K562 (cell line): ENCODE results near the gene RASIP1. TPM values are rescaled to one million over a fixed set of nuclear protein-coding genes. Genes with fewer than 3 reads are reported as not detected.

Experiments
- ATF2 ChIP-seq: sonication (generic); formaldehyde crosslinking; IDR thresholded peaks from 2 replicates; pipeline ENCODE4 v1.8.1; 2022; ENCODE audit warnings: missing genetic modification reagents
- ATF3 ChIP-seq, 2 experiments: fragments of 450-650 bp in 1 of 2; sonication (generic) in 1 of 2; formaldehyde crosslinking in 1 of 2; IDR thresholded peaks in 1 of 2; conservative IDR thresholded peaks in 1 of 2; 2 replicates each; pipeline versions ENCODE4 v1.6.1 to v1.8.1; 2016 to 2023; ENCODE audit warnings: mild to moderate bottlenecking in 2 of 2, moderate library complexity in 2 of 2, inconsistent platforms in 1 of 2, missing genetic modification reagents in 1 of 2
- ATF7 ChIP-seq: fragments of 450-650 bp; IDR thresholded peaks from 2 replicates; pipeline ENCODE4 v1.7.1; 2014; ENCODE audit warnings: mild to moderate bottlenecking, moderate library complexity
- CEBPB ChIP-seq: fragments of 450-650 bp; IDR thresholded peaks from 2 replicates; pipeline ENCODE4 v1.6.1; 2016; ENCODE audit warnings: missing genetic modification characterization, missing compliant biosample characterization
- CTBP1 ChIP-seq: fragments of 450-650 bp; IDR thresholded peaks from 2 replicates; pipeline ENCODE4 v1.6.1; 2016; ENCODE audit warnings: borderline replicate concordance
- DMBX1 ChIP-seq: fragments of 250-450 bp; sonication (Bioruptor Pico); IDR thresholded peaks from 2 replicates; pipeline ENCODE4 v1.8.0; 2022; ENCODE audit warnings: inconsistent platforms, mild to moderate bottlenecking, moderate library complexity, borderline replicate concordance
- EP400 ChIP-seq: fragments of 450-650 bp; IDR thresholded peaks from 2 replicates; pipeline ENCODE4 v1.6.1; 2017; ENCODE audit warnings: antibody characterized with exemption, mild to moderate bottlenecking, moderate library complexity
- LEF1 ChIP-seq: fragments of 450-650 bp; IDR thresholded peaks from 2 replicates; pipeline ENCODE4 v1.6.1; 2016; ENCODE audit warnings: mild to moderate bottlenecking
- MYC ChIP-seq, 2 experiments: fragments of 250-450 bp in 1 of 2; sonication (Bioruptor Pico) in 1 of 2; IDR thresholded peaks; 2 replicates each; pipeline versions ENCODE4 v1.5.1 to v1.6.1; 2012 to 2021; ENCODE audit warnings: low read depth in 2 of 2, borderline replicate concordance in 1 of 2, improper control_type of control experiment in 1 of 2, low read length in 1 of 2, mild to moderate bottlenecking in 1 of 2, moderate library complexity in 1 of 2
- NRF1 ChIP-seq, 2 experiments: fragments of 450-650 bp; IDR thresholded peaks in 1 of 2; conservative IDR thresholded peaks in 1 of 2; 2 replicates each; pipeline ENCODE4 v1.6.1; 2014; ENCODE audit warnings: mild to moderate bottlenecking in 2 of 2
- RHOXF2B ChIP-seq: fragments of 250-450 bp; sonication (Bioruptor Pico); conservative IDR thresholded peaks from 2 replicates; pipeline ENCODE4 v1.5.1; 2021
- SRSF9 ChIP-seq: fragments of 200-400 bp; formaldehyde crosslinking; IDR thresholded peaks from 2 replicates; pipeline ENCODE4 v1.6.1; 2017; ENCODE audit warnings: low read depth, low read length, borderline replicate concordance
- THAP12 ChIP-seq: fragments of 250-450 bp; sonication (Bioruptor Pico); IDR thresholded peaks from 2 replicates; pipeline ENCODE4 v1.9.0; 2021; ENCODE audit warnings: mild to moderate bottlenecking, inconsistent platforms
- ZBTB26 ChIP-seq: fragments of 450-650 bp; formaldehyde crosslinking; IDR thresholded peaks from 2 replicates; pipeline ENCODE4 v1.4.0; 2022; ENCODE audit warnings: missing genetic modification characterization
- ZFP36 ChIP-seq: fragments of 150-350 bp; IDR thresholded peaks from 2 replicates; pipeline ENCODE4 v1.6.1; 2018; ENCODE audit warnings: low read length, low read depth; ENCODE audit not compliant: partially characterized antibody
- ZNF143 ChIP-seq: sonication (generic); formaldehyde crosslinking; IDR thresholded peaks from 2 replicates; pipeline ENCODE4 v1.9.0; 2022; ENCODE audit warnings: mild to moderate bottlenecking, missing genetic modification reagents
- ZNF592 ChIP-seq: fragments of 450-650 bp; IDR thresholded peaks from 2 replicates; pipeline ENCODE4 v1.6.1; 2017; ENCODE audit warnings: antibody characterized with exemption, mild to moderate bottlenecking
- polyA plus RNA-seq, 8 experiments: library from polyadenylated mRNA; depleted of rRNA in 4 of 8; stranded (reverse) in 5 of 8; unstranded in 3 of 8; fragments of >200 nt; fragmentation: Nextera tagmentation in 2 of 8; fragmentation: Illumina TruSeq in 1 of 8; extraction: Ambion mirVana in 2 of 8; extraction: Trizol in 1 of 8; gene quantifications; 2 replicates each; pipeline versions ENCODE4 v1.2.1 to v1.2.3, GENCODE V29; 2011 to 2014; ENCODE audit warnings: inconsistent platforms in 1 of 8, missing spikeins in 1 of 8
- total RNA-seq, 7 experiments: library from RNA; depleted of rRNA in 6 of 7; stranded (reverse); fragments of >200 nt in 6 of 7; fragmentation: Illumina TruSeq in 2 of 7; extraction: Trizol in 2 of 7; gene quantifications; 2 replicates each; pipeline versions ENCODE4 v1.2.1 to v1.2.3, GENCODE V29; 2011 to 2021; ENCODE audit warnings: low replicate concordance in 1 of 7

RASIP1 gene
- total and polyA plus RNA-seq, 9 of the 15 experiments (the other 6 are each of a cell fraction or from before 2014, with no cell fraction given) = 0.20 to 4.7 (median 1.5) TPM

- 0 out of 2 replicates have a peak, but pooled peaks have one; percentile 39 for TF ChIP-seq ZNF592
- peak; percentile 43; the same call in 1 of the 2 replicates for TF ChIP-seq CEBPB (tag)
- TF ChIP-seq NRF1 (conservative IDR thresholded peaks at IDR 0.05 in 1 of 2, IDR thresholded peaks at IDR 0.05 in 1 of 2) = peak in 1 of 2 experiments; percentile 26; a peak in 1 of 4 replicates
- peak; percentile 81 for TF ChIP-seq EP400
- TF ChIP-seq THAP12 (CRISPR knock-in tag) = no peak
- peak; percentile 59; the same call in 1 of the 2 replicates for TF ChIP-seq DMBX1 (CRISPR knock-in tag)
- TF ChIP-seq SRSF9 = no peak
- peak; percentile 73 for TF ChIP-seq ATF7
- TF ChIP-seq MYC (IDR thresholded peaks at IDR 0.05; ENCODE audit: low read depth, low read length) = peak; percentile 91
- TF ChIP-seq MYC (CRISPR knock-in tag; IDR thresholded peaks at IDR 0.05; ENCODE audit: borderline replicate concordance, low read depth) = no peak
- TF ChIP-seq ATF2 = no peak
- peak; percentile 80; the same call in 1 of the 2 replicates for TF ChIP-seq ATF3 (IDR thresholded peaks at IDR 0.05)
- TF ChIP-seq ATF3 (CRISPR knock-in tag; conservative IDR thresholded peaks at IDR 0.05) = no peak
- peak; percentile 89 for TF ChIP-seq ZFP36
- TF ChIP-seq CTBP1 = peak; percentile 92
- TF ChIP-seq RHOXF2B (CRISPR knock-in tag) = no peak
- peak; percentile 22; the same call in 1 of the 2 replicates for TF ChIP-seq LEF1
- TF ChIP-seq ZBTB26 (CRISPR knock-in tag) = no peak
- TF ChIP-seq ZNF143 (CRISPR knock-in tag) = peak; percentile 30; the same call in 1 of the 2 replicates
These were observed 14.8 kb upstream of the RASIP1 start, which contains the start of gene FGF21 (continued) for GRCh38 chr19:48755084-48755641.
